ENCODE data around the gene HOTAIR. TPM values are rescaled to one million over a fixed set of nuclear protein-coding genes. Genes with fewer than 3 reads are reported as not detected.

The HOTAIR gene
- total RNA-seq, 1 experiment from 2014 or later, result 3.5 TPM

DNA sequence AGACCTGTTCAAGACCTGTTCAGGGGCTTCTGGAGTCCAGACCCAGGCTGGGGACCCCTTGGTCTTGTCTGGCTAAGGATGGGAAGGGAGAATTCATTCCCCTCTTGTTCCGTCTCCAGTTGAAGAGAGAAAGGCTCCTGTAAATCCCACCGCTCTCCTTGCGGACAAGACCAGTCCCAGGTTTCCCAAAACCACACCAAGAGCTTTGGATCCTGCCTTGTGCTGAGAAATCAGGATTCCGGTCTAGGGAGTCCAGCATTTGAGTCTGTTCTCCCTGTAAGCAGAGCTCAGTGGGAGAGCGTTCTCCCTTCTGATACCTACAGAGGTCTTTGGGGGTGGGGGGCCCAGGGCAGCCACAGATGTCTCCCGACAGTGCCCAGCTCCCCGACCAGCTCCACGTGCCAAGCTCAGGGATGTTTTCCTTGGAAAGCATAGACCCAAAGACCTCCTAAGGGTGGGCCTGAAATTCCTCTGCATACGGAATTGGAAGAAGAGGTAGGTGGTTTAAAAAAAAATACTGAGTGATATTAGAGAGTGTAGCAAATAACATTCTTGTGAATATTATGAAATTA, 34.2 kb downstream of the HOTAIR start:
- Histone ChIP-seq H3K27me3 (ENCODE audit: low read length) (no peaks in the 10 kb centered on the region), H3K79me2 (ENCODE audit: low read length) (peaks cover 57% of the 10 kb centered on the region), H3K9ac (ENCODE audit: low read length) (peak overlapping the region; percentile 66), H3K4me1 (ENCODE audit: insufficient read depth, low read length) (peaks cover 30% of the 10 kb centered on the region), H3K27ac (ENCODE audit: low read length) (no peak overlapping the region), H4K20me1 (ENCODE audit: low read length) (no peaks in the 10 kb centered on the region), H3K4me3 (ENCODE audit: low read length) (peak overlapping the region; percentile 87), H3F3A (ENCODE audit: low read length, unreplicated experiment) (no peaks in the 10 kb centered on the region), H3K4me2 (ENCODE audit: low read length) (peak overlapping the region; percentile 89), H2AFZ (ENCODE audit: low read length) (0 out of 2 replicates have a peak overlapping the region, but pooled peaks have one; percentile 84), H3K9me2 (replicated peaks; ENCODE audit: low read length) (no peaks in the 10 kb centered on the region), H3K36me3 (ENCODE audit: low read depth, low read length) (peaks cover 6% of the 10 kb centered on the region; the same call in 1 of the 2 replicates), H3K9me3 (ENCODE audit: low read length) (no peaks in the 10 kb centered on the region)
- ChIA-PET CTCF (interaction anchor here (0.5 kb wide), 1 partner anchor 180 kb away, joined by 3 read pairs; no protein-coding TSS in a partner anchor), POLR2A (ENCODE audit: unreplicated experiment) (no interaction called here)
- TF ChIP-seq, protein P1, sequence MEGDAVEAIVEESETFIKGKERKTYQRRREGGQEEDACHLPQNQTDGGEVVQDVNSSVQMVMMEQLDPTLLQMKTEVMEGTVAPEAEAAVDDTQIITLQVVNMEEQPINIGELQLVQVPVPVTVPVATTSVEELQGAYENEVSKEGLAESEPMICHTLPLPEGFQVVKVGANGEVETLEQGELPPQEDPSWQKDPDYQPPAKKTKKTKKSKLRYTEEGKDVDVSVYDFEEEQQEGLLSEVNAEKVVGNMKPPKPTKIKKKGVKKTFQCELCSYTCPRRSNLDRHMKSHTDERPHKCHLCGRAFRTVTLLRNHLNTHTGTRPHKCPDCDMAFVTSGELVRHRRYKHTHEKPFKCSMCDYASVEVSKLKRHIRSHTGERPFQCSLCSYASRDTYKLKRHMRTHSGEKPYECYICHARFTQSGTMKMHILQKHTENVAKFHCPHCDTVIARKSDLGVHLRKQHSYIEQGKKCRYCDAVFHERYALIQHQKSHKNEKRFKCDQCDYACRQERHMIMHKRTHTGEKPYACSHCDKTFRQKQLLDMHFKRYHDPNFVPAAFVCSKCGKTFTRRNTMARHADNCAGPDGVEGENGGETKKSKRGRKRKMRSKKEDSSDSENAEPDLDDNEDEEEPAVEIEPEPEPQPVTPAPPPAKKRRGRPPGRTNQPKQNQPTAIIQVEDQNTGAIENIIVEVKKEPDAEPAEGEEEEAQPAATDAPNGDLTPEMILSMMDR (conservative IDR thresholded peaks at IDR 0.05; ENCODE audit: low read depth, low read length), result no peak
- TF ChIP-seq EZH2phosphoT487 (IDR thresholded peaks at IDR 0.05; ENCODE audit: borderline replicate concordance, low read length) (no peak), EZH2 (IDR thresholded peaks at IDR 0.05; ENCODE audit: low read length, unreplicated experiment) (no peak)
- intact Hi-C loops (cut with micrococcal nuclease), result loop anchor here (5.0 kb wide), 1 partner anchor 47 kb away; the partner anchor contains the start of gene HOXC10
- peak; percentile 17 for DNase-seq
- no peak for ATAC-seq
- no TSS peak for BruUV-seq (replicated peaks)

DNA sequence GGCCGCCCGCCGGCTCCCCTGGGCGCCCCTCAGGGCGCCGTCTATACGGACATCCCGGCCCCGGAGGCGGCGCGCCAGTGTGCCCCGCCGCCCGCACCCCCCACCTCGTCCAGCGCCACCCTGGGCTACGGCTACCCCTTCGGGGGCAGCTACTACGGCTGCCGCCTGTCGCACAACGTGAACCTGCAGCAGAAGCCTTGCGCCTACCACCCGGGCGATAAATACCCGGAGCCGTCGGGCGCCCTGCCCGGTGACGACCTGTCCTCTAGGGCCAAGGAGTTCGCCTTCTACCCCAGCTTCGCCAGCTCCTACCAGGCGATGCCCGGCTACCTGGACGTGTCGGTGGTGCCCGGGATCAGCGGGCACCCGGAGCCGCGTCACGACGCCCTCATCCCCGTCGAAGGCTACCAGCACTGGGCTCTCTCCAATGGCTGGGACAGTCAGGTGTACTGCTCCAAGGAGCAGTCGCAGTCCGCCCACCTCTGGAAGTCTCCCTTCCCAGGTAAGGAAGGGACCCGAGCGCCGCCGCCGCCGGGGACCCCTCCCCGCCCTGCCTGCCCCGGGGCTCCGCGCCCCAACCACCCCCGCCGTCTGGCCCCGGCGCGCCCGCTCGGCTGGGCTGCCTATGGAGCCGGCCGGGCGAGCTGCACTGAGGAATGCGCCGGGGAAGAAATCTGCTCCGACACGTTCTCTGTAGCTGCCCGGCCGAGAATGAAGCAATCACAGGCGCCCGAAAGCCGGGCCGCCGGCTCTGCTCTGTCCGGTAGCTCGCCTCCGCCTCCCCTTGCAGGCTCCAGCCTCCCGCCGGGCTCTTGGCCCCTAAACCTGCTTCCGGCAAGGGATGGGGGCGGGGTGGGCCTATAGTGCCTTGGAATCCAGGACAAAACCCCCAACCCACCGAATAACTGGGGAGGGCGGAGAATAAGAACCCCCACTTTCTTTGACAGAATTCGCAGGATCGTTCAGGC, 35.3 kb downstream of the HOTAIR start:
- ATAC-seq, result peak; percentile 44
- TF ChIP-seq EZH2phosphoT487 (IDR thresholded peaks at IDR 0.05; ENCODE audit: borderline replicate concordance, low read length), result no peak
- TF ChIP-seq EZH2 (IDR thresholded peaks at IDR 0.05; ENCODE audit: low read length, unreplicated experiment), result no peak
- Histone ChIP-seq H3K4me3 (ENCODE audit: low read length) (peak overlapping the region; percentile 87), H3K27me3 (ENCODE audit: low read length) (no peaks in the 10 kb centered on the region), H3K79me2 (ENCODE audit: low read length) (peaks cover 56% of the 10 kb centered on the region), H3K4me2 (ENCODE audit: low read length) (peak overlapping the region; percentile 89), H3F3A (ENCODE audit: low read length, unreplicated experiment) (no peaks in the 10 kb centered on the region), H3K9me3 (ENCODE audit: low read length) (no peaks in the 10 kb centered on the region), H4K20me1 (ENCODE audit: low read length) (no peaks in the 10 kb centered on the region), H3K36me3 (ENCODE audit: low read depth, low read length) (no peaks in the 10 kb centered on the region), H3K27ac (ENCODE audit: low read length) (no peak overlapping the region), H2AFZ (ENCODE audit: low read length) (peak overlapping the region; percentile 84), H3K9ac (ENCODE audit: low read length) (peak overlapping the region; percentile 66), H3K4me1 (ENCODE audit: insufficient read depth, low read length) (peaks cover 30% of the 10 kb centered on the region), H3K9me2 (replicated peaks; ENCODE audit: low read length) (no peaks in the 10 kb centered on the region)
- CTCF ChIA-PET, result no interaction called here
- no TSS peak for BruUV-seq (replicated peaks)
- intact Hi-C loops (cut with micrococcal nuclease), result loop anchor here (1.0 to 5.0 kb wide), 2 partner anchors 48 to 172 kb away; partner anchors contain the start of gene HOXC10
- peak; percentile 48 for DNase-seq
- POLR2A ChIA-PET (ENCODE audit: unreplicated experiment), result no interaction called here

Measured in PC-3 (cell line).